Umbilical cord (tissue), 2 donors: ENCODE measurements around the gene PACS2. TPM values are rescaled to one million over a fixed set of nuclear protein-coding genes. Genes with fewer than 3 reads are reported as not detected.
A peak's percentile ranks its signal among the peaks of the same experiment; 100 is the strongest.
"Not testable (repeated sequence)": the region's sequence is repeated elsewhere in the genome, so short reads cannot be mapped to it uniquely, and the experiment has no call there.

Experiments
- DNase-seq: peaks from one replicate; pipeline ENCODE4 v3.0.0-alpha.2; 2015; ENCODE audit warnings: low spot score
- total RNA-seq: library from RNA; depleted of rRNA; stranded (reverse); fragments of >200 nt; gene quantifications from one replicate; pipeline ENCODE4 v1.2.3, GENCODE V29; 2014; ENCODE audit warnings: low replicate concordance; ENCODE audit not compliant: insufficient read depth

Gene PACS2
- total RNA-seq, 1 donor from 2014 or later = 17.8 TPM

DNA sequence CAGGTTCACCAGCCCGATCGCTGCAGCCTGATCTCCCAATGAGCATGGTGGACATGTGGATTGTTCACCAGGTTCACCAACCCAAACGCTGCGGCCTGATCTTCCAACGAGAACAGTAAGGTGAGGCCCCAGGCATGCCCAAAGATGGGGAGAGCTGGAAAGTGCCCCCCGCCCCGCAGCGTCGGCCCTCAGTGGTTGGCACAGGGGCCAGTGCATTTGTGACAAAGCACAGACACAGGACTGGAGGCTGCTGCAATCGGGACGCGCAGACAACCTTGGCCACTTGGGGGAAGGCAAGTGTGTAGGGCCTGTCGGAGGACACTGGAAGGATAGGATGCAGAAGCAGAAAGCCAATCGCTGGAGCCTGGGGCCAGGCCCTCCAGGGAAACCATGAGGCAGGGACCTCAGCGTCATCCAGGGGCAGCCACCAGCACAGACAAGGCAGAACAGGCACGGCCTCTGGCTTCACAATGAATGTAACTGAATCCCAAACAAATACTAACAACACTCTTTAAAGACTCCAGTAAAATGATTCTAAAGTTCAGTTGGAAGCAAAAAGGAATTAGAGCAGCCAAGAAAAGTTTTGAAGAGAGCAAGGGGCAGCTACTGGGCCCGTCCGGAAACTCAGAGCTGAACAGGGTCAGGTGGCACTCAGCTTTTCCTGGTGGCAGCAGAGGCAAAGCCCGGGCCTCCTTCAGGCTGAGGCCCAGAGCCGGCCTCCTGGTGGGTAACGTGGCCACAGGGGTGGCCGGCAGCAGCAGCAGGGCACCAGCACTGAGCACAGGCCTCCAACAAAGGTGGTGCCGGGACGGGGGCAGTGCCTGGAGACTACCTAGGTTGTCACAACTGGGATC is 27.1 kb upstream of the PACS2 start:
- no peak for DNase-seq

DNA sequence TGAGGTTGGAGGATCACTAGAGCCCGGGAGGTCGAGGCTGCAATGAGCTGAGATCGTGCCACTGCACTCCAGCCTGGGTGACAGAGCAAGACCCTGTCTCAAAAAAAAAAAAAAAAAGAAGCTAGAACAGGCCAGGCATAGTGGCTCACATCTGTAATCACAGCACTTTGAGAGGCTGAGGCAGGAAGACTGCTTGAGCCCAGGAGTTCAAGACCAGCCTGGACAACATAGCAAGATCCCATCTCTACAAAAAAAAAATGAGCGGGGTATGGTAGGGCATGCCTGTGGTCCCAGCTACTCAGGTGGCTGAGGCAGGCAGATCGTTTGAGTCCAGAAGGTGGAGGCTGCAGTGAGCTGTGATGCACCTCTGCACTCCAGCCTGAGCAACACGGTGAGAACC is 25.6 kb upstream of the PACS2 start:
- DNase-seq = not testable (repeated sequence)

DNA sequence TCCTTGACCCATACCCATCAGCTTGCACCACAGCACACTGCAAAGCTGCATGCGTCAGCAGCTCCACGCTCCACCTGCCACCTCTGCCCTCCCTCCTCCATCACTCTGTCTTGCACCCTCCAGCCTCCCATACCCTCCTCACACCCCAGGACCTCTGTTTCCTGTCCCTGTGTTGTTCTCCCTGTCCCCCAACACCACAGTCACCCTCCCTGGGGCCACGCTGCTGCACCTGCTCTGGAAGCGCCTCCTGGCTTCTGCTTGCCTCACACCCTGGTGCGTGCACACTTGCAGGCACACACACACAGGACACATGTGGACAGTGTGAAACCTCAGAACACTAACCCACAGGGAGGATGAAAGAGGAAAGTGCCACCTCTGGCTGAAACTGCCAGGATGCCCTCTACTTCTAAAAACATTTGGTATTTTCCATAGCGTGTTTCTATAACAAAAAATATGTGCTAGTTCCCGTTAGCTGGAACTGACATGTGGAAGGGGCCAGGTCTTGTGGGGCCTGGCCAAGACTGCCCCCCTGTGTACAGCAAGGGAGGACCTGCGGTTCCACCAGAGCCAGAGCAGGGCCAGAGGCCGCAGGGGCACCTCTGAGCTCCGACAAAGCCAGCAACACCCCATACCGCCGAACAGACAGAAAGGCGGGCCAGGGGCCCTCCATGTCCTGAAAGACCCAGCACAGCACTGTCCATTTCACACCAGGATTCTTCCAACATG is 23.8 kb upstream of the PACS2 start:
- DNase-seq = no peak

DNA sequence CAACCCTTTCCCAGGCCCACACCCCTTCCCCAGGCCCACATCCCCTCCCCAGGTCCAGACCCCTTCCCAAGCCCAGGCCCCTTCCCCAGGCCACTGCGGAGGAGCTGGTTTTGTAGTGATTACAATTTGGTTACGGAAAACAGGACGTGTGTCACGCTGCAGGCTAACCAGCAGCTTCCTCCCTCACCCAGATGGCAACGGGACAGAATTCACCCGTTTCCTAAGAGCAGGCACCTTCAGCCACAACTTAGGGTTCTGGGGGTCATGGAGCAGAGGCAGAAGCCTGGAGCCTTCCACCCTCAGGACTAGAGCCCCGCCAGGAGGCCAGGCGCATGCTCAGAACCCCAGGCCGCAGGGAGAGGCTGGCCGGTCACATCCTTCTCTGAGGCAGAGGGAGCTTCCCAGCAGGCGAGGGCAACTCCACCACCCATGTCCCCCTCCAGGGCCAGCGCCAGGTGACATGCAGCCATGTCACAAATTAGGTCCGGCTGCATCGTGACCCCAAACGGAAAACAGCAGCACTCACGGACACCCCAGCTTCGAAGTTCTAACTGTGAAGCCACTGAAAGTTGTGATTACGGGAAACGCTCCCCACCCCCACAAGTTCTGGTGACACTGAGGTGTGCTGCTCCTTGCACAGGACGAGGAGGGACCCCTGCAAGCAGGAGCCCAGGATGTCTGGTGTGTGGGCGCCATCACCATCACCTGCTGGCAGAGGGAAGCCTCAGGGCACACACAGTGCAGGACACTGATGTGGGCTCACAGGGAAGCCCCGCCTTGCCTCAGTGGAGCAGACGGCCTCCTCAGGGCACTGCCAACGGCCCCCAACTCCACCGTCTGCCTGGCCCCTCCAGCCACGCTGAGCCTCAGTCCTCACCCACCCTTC is 21.5 kb upstream of the PACS2 start:
- DNase-seq = no peak

DNA sequence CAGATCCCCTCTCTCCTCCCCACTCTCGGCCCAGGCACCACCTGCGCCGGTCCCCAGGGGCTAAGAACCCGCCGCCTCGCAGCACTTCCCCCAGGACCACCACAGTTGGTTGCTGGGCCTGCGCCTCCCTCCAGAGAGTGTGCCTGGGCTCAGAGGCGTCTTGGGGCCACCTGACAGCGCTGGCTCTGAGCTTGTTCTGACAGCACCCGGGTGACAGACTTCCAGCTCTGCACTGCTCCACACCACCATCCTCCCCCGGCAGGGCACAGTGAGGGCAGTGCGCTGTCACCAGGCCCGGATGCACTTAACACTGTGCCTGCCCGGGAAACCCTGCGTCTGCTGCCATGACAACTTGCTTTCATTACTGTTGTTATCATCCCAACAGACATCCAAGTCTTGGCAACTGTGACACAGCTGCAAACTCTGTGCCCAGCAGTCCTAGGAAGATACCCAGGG is 20.4 kb upstream of the PACS2 start:
- peak; percentile 52 for DNase-seq

DNA sequence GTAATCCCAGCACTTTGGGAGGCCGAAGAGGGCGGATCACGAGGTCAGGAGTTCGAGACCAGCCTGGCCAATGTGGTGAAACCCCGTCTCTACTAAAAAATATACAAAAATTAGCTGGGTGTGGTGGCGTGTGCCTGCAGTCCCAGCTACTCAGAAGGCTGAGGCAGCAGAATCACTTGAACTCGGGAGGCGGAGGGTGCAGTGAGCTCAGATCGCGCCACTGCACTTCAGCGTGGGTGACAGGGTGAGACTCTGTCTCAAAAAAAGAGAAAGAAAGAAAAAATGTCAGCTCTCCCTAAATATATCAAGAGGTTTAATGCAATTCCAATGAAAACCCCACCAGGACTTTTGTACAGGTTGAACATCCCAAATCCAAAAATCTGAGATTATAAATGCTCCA is 17.2 kb upstream of the PACS2 start:
- not testable (repeated sequence) for DNase-seq

DNA sequence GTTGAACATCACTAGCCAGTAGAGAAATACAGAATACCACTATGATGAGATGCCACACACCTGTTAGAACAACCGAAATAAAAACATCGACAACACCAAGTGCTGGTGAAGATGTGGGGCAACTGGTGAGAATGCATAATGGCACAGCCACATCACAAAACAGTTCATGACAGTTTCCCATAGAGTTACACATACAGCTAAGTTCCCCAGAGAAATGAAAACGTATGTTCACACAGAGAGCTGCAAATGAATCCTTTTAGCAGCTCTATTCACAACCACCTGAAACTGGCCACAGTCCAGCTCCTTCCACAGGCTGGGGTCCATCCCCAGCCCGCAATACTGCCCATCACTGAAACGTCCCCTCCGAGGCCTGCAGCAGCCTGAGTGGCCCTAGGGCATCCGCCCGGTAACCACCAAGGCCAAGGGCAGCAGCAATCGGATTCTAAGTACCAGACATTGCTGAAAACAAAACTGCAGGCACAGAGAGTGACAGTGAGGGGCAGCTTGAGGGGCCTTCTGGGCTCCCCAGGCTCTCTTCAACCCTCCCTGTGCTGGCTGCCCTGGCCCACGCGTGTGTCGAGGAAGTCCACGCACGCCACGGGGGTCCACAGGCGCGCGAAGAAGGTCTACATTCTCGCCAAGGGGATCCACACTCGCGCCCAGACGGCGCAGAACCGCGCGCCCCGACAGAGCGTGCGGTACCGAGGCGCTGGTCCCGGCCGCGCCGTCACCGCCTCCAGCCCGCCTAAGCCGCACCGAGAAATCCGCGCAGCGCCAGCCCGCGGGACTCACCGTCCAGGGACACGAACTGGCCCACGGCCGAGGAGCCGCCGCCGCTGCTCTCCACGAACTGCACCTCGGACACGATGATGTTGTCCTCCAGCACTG is 14.7 kb upstream of the PACS2 start:
- peak; percentile 31 for DNase-seq

DNA sequence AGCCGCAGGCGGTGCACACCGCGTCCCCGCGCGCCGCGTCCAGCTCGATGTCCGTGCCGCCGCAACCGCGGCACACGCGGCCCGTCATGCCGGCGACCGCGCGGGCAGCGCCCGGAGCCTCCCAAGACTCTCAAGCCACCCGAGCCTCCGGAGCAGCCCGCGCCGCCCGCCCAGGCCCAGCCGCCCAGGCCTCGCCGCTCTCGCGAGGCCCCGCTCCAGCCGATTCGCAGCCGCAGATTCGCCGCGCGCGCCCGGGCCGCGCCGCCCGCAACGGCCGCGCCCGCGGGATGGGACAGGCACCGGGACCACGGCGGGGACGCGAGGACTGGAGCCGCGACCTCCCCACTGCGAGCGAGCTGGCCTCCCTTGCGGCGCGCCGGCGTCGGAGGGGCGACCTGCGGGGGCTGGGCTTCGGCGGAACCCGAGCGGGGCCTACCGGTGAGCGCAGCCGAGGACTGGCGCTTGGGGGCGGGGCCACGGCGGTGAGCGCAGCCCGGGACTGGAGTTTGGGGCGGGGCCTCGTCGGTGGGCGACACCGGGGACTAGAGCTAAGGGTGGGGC is 13.9 kb upstream of the PACS2 start, which contains the start of gene BRF1:
BRF1 (minus strand) TSS at position 460 of the 561 bp plus-strand sequence; CDS start at position 88, 372 bp downstream.
- peak; percentile 96 for DNase-seq

DNA sequence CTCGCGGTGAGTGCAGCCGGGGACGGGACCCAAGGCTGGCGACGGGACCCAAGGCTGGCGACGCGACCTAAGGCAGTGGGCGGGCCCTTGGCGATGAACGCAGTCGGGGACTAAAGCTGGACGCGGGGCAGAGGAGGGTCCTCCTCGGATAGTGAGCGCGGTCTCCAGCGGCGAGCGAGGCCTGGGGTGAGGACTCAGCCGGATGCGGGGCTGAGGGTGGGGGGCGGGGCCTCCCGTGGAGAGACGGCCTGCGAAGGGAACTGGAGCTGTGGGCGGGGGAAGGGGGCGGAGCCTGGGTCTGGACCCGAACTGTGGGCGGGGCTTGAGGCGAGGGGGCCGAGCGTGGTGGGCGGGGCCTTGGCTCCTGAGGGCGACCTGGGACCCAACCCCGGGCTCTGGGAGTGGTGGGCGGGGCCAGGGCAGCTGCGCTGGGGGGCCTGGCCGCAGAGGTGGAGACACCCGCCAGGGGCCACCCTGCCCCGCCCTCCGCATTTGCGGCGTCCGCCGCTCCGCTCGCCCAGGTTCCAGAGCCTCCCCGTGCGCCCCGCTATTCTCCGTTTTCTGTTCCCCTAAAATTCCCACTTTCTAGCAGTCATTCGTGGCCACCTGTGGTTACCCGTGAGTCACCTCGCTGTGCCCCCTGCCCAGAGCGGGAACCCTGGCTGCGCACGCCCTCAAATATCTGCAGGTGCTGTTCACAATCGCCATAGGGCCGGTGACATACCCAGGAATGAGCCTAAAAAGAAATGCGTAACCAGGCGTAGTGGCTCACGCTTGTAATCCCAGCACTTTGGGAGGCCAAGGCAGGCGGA is 13.2 kb upstream of the PACS2 start:
- peak; percentile 97 for DNase-seq

DNA sequence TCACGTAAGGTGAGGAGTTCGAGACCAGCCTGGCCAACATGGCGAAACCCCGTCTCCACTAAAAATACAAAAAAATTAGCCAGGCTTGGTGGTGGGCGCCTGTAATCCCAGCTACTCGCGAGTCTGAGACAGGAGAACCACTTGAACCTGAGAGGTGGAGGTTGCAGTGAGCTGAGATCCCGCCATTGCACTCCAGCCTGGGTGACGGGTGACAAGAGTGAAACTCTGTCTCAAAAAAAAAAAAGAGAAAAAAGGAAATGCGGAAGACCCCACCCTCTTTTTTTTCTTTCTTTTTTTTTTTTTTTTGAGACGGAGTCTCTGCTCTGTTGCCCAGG is 12.7 kb upstream of the PACS2 start:
- not testable (repeated sequence) for DNase-seq

DNA sequence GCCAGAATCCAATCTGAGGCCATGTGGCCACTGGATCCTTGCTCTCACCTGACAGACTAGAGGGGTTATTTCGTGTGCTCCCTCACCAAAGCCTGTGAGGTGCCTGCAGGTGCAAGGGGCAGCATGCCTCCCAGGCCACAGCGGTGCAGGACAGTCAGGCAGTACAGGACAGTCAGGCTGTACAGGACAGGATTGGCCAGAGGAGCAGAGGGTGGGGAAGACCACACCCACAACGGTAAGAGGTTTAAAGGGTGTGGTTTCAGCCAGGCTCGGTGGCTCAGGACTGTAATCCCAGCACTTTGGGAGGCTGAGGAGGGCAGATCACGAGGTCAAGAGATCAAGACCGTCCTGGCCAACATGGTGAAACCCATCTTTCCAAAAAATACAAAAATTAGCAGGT is 10.6 kb upstream of the PACS2 start:
- DNase-seq = no peak

DNA sequence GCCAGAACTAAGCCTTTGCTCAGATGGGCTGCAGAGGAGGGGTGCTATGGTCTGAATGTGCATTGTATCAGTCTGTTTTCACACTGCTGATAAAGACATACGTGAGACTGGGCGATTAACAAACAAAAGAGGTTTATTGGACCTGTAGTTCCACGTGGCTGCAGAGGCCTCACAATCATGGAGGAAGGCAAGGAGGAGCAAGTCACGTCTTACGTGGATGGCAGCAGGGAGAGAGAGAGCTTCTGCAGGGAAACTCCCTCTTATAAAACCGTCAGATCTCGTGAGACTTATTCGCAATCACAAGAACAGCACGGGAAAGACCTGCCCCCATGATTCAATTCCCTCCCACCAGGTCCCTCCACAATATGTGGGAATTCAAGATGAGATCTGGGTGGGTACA is 10.0 kb upstream of the PACS2 start:
- DNase-seq = no peak

DNA sequence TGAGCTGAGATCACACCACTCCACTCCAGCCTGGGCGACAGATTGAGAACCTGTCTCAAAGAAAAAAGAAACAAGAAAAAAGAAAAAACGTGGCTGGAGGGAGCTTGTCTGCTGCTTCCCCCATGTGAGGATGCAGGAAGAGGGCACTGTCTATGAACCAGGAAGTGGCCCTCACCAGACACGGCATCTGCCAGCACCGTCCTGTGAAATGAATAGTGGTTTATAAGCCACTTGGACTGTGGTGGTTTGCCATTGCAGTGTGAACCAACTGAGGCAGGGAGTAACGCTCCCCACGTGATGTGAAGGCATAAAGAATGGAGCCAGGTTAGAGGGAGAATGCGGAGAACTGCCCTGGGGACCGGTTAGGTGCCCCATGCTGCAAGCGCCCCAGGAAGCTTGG is 9.2 kb upstream of the PACS2 start:
- no peak for DNase-seq

DNA sequence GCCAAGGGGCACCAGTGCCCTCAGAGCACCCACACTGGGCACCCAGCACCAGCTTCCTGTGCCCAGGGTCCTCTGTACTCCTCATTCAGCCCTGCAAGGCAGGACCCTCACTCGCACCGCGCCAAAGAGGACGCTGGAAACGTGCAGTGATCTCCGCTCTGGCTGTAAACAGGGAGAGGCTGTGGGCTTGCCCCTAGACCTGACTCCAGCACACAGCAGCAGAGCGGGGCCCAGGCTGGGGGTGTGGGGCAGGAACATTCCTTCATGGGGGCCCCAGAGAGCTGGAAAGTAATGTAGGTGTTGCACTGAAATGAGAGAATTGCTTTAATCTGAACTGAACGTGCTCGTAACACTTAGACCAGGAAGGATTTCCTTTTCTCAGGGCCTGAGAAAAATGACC is 8.8 kb upstream of the PACS2 start:
- no peak for DNase-seq

DNA sequence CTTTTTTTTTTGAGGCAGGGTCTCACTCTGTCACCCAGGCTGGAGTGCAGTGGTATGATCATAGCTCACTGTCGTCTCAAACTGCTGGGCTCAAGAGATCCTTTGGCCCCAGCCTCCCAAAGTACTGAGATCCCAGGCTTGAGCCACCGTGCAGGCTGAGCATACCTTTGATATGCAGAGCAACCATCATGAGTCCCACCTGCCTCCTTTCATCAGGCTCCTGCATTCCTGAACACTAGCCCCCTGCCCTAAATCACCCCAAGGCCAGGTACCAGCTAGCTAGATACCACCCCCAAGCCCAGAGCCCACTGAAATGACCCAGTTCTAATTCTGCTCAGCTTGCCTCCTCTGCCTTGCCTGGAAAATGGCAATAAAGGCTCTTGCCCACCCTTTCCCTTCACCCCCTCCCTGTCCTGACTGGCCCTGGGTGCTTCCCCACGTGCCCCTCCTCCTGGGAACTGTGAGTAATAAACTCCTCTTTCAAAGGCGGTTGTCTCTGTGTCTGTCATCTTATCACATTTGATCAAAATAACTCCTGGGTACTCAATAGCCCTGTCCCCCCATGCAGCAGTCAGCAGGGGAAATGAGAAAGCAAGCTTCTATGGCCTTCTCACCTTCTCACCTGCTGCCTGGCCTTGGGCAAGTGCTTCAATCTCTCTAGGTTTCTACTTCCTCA is 7.4 kb upstream of the PACS2 start:
- DNase-seq = no peak

DNA sequence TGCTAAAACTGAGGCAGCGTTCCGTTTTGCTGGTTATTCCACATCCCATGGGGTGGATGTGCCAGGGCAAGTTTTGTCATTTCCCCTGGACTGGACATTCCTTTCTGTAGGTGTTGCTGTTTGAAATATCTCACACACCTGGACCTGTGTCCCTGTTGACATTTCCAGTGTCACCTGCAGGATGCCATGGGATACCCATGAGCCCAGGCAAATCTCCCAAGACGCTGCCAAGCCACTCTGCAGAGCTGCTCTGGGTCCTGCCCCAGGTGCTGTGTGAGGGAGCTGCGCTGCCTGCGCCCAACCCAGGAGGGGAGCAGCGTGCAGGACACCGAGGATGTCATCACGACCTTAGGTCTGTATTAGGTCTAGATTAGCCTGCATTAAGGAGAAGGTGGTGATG is 5.2 kb upstream of the PACS2 start:
- no peak for DNase-seq

DNA sequence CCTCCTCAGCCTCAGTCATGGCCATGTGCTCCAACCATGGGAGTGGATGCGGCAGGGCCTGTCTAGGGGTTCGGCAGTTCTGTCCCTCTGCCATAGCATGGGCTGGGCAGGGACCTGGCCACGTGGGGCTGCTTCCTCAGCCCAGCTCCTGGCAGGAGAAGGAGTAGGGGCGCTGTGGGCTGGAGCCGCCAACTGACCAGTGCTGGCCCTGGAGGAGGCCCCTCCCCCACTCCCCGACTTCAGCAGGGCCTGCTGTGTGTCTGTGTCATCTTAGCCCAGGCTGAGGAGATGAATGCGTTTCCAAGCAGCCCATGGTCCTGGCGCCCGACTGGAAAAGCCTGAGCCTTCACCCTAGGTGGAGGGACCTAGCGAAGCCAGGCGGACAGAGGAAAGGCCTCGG is 2.7 kb upstream of the PACS2 start:
- DNase-seq = no peak

DNA sequence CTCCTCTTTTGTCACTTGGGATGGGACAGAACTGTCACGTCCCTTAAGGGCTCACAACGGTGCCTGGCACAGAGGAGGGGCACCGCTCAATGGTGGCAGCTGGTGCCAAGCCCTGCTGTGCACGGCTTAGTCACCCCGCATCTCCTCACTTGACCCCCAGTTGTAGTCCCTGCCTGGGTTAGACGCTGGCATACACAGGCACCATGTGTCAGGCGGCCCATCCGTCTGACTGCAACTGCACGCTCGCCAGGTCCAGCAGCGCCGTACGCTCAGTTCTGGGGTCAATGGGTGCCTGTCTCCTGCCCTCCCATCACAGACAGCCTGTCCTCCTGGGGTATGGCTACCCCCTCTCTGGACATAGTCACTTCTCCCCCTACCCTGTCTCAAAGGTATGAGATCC is 1.6 kb upstream of the PACS2 start:
- no peak for DNase-seq
